H7 (cell line): ENCODE measurements around the gene ECPAS. TPM values are rescaled to one million over a fixed set of nuclear protein-coding genes. Genes with fewer than 3 reads are reported as not detected.
"Not testable (repeated sequence)": the region's sequence is repeated elsewhere in the genome, so short reads cannot be mapped to it uniquely, and the experiment has no call there.

Source experiments
- DNase-seq: peaks from one replicate; pipeline ENCODE4 v3.0.0; 2012
- H3K27me3 ChIP-seq: 2 replicates; pipeline ENCODE4 v1.6.0; 2011; ENCODE audit warnings: mild to moderate bottlenecking, low read length; ENCODE audit not compliant: control insufficient read depth, insufficient read depth
- H3K36me3 ChIP-seq: replicated peaks from 2 replicates; pipeline ENCODE4 v1.5.1; 2011; ENCODE audit warnings: low read length; ENCODE audit not compliant: control insufficient read depth, insufficient read depth
- H3K4me3 ChIP-seq: 2 replicates; pipeline ENCODE4 v1.5.1; 2011; ENCODE audit warnings: low read depth, mild to moderate bottlenecking, control low read depth, low read length, moderate library complexity; ENCODE audit not compliant: insufficient read depth
- total RNA-seq: library from RNA; depleted of rRNA; stranded (reverse); fragments of >200 nt; shearing (Covaris generic); gene quantifications from 2 replicates; pipeline ENCODE4 v1.2.3, GENCODE V29; 2014; rRNA removed

The ECPAS gene, protein sequence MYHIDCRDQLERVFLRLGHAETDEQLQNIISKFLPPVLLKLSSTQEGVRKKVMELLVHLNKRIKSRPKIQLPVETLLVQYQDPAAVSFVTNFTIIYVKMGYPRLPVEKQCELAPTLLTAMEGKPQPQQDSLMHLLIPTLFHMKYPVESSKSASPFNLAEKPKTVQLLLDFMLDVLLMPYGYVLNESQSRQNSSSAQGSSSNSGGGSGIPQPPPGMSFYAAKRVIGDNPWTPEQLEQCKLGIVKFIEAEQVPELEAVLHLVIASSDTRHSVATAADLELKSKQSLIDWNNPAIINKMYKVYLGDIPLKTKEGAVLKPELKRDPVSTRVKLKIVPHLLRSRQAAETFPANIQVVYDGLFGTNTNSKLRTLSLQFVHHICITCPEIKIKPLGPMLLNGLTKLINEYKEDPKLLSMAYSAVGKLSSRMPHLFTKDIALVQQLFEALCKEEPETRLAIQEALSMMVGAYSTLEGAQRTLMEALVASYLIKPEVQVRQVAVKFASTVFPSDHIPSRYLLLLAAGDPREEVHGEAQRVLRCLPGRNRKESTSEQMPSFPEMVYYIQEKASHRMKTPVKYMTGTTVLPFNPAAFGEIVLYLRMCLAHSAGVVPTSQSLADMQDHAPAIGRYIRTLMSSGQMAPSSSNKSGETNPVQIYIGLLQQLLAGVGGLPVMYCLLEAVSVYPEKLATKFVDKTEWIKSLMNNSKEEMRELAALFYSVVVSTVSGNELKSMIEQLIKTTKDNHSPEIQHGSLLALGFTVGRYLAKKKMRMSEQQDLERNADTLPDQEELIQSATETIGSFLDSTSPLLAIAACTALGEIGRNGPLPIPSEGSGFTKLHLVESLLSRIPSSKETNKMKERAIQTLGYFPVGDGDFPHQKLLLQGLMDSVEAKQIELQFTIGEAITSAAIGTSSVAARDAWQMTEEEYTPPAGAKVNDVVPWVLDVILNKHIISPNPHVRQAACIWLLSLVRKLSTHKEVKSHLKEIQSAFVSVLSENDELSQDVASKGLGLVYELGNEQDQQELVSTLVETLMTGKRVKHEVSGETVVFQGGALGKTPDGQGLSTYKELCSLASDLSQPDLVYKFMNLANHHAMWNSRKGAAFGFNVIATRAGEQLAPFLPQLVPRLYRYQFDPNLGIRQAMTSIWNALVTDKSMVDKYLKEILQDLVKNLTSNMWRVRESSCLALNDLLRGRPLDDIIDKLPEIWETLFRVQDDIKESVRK (N-terminal part only)
- total RNA-seq: 92.6 and 111 TPM in 2 replicates

DNA sequence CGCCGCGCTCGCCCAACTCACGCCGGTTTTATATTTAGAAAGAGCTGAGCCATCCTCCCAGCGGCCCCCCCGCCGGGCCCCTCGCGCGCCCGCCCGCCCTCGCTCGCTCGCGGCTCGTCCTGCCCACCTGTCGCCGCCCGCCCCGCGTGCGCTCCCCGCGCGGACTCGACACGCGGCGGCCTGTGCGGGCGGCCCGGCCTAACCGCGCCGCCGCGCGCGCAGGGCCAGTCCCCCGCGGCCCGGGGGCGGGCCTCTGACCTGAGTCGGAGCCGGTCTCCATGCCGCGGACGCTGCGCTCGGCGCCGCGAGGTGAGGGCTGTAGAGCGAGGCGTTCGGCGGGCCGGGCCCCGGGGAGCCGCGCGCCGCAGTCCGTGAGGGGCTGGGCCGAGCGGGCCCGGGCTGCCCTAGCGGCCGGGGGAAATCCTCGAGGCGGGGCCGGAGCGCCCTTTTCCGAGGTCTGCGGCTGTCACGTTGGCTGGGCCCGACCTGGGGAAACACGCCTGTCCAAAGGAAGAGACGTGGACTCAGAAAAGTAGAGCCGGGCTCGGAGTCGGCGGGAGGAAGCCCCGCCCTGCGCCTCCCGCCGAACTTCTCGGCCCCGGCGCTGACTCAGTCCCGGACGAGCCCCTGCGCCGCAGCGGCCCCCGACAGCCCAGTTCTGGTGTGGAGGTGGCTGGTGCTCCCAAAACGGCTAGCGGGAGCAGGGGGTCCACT lies at the start of gene ECPAS:
ECPAS (minus strand) TSS at position 526 of the 714 bp plus-strand sequence. CDS start 11,465 bp downstream, outside the sequence.
- H3K36me3 ChIP-seq: no peaks in the 10 kb centered on the region
- peak within 1 kb of the TSS; percentile 80 for H3K4me3 ChIP-seq
- DNase-seq: peak; percentile 93
- H3K27me3 ChIP-seq: no peaks in the 10 kb centered on the region

- peaks cover 43% of the 10 kb centered on the region for H3K36me3 ChIP-seq
Observed at GRCh38 chr9:111533099-111533790, 49.1 kb upstream of the ECPAS start.

DNA sequence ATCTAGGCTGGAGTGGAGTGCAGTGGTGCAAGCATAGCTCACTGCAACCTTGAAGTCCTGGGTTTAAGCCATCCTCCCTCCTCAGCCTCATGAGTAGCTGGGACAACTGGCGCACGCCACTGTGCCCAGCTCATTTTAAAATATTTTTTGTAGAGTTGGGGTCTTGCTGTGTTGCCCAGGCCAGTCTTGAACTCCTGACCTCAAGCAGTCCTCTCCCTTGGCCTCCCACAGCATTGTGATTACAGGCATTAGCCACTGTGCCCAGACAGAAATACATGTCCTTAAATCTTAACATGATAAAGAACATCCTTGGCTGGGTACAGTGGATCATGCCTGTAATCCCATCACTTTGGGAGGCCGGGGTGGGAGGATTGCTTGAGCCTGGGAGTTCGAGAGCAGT lies 47.5 kb upstream of the ECPAS start:
- H3K4me3 ChIP-seq: no peak overlapping the region
- peaks cover 40% of the 10 kb centered on the region for H3K36me3 ChIP-seq
- DNase-seq: no peak
- H3K27me3 ChIP-seq: no peaks in the 10 kb centered on the region

More at GRCh38 chr9:111533099-111533790, 49.1 kb upstream of the ECPAS start:
- no peak overlapping the region for H3K4me3 ChIP-seq
- DNase-seq: no peak
- H3K27me3 ChIP-seq: no peaks in the 10 kb centered on the region

DNA sequence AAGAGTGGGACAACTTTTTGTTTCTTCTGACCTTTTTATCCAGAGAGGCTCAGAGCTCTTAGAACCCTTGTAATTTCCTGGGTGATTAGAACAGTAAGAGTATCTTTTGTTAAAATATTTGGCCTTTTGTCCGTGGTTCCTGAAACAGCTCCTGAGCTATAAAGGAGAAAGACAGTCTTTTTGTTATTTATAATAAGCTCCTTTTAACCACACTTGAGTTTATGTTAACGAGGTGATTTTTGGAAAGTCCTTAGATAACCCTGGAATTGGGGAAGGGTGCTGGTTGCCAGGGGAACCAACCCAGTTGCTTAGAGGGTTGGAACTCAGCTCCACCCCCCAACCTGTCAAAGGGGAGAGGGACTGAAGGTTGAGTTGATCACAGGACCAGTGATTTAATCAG lies 45.6 kb upstream of the ECPAS start:
- H3K27me3 ChIP-seq: no peaks in the 10 kb centered on the region
- no peak overlapping the region for H3K4me3 ChIP-seq
- peaks cover 31% of the 10 kb centered on the region for H3K36me3 ChIP-seq
- DNase-seq: peak; percentile 59

DNA sequence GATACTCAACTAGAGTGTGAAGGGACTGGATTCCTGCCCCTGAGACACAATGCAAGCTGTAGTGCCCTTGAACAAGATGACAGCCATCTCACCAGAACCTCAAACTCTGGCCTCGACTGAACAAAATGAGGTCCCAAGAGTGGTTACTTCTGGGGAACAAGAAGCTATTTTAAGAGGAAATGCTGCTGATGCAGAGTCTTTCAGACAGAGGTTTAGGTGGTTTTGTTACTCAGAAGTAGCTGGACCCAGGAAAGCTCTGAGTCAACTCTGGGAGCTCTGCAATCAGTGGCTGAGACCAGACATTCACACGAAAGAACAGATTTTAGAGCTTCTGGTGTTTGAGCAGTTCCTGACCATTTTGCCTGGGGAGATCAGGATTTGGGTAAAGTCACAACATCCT lies 43.2 kb upstream of the ECPAS start:
- H3K27me3 ChIP-seq: no peaks in the 10 kb centered on the region
- peaks cover 17% of the 10 kb centered on the region for H3K36me3 ChIP-seq
- DNase-seq: no peak
- H3K4me3 ChIP-seq: no peak overlapping the region

GRCh38 chr9:111525056-111525977 lies 41.1 kb upstream of the ECPAS start, which contains the start of gene ZNF483:
TSS of gene ZNF483 (plus strand) at chr9:111525179. CDS start at chr9:111527396, 2,217 bp downstream.
- Histone ChIP-seq H3K27me3 (no peaks in the 10 kb centered on the region), H3K36me3 (peaks cover 8% of the 10 kb centered on the region), H3K4me3 (peak within 1 kb of the TSS; percentile 86)
- DNase-seq: peak; percentile 91

GRCh38 chr9:111524731-111525055 lies 40.5 kb upstream of the ECPAS start:
- H3K4me3 ChIP-seq: peak overlapping the region; percentile 86
- H3K36me3 ChIP-seq: peaks cover 8% of the 10 kb centered on the region
- DNase-seq: no peak
- H3K27me3 ChIP-seq: no peaks in the 10 kb centered on the region

- no peak for DNase-seq
- Histone ChIP-seq H3K36me3 (no peaks in the 10 kb centered on the region), H3K27me3 (no peaks in the 10 kb centered on the region), H3K4me3 (no peak overlapping the region)
Observed at GRCh38 chr9:111516061-111516465, 31.9 kb upstream of the ECPAS start.

- DNase-seq: no peak
- Histone ChIP-seq H3K36me3 (no peaks in the 10 kb centered on the region), H3K27me3 (no peaks in the 10 kb centered on the region), H3K4me3 (no peak overlapping the region)
Observed at GRCh38 chr9:111514967-111515366, 30.8 kb upstream of the ECPAS start.

- not testable (repeated sequence) for H3K36me3 ChIP-seq, H3K27me3 ChIP-seq, H3K4me3 ChIP-seq, DNase-seq
Observed at GRCh38 chr9:111511581-111511980, 27.4 kb upstream of the ECPAS start.

DNA sequence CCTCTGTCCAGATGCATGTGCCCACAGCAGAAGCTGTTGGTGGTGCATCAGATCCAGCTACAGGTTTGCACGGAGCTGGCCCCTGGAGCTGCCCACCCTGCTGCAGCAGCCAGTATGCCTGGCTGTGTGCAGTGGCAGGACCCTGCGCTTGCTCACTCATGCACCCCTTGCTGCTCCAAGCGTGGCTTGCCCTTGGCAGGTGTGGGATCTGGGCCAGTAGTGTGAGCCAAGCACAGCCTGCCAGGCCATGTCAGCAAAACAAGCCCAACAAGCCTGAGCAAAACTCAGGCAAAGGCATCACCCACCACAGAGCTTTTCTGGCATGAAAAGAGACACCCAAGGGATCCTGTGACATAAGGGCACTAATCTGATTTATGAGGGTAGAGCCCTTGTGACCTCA lies 18.3 kb upstream of the ECPAS start:
- H3K4me3 ChIP-seq: no peak overlapping the region
- no peak for DNase-seq
- no peaks in the 10 kb centered on the region for H3K27me3 ChIP-seq
- H3K36me3 ChIP-seq: no peaks in the 10 kb centered on the region

- no peaks in the 10 kb centered on the region for H3K36me3 ChIP-seq
- H3K4me3 ChIP-seq: no peak overlapping the region
- H3K27me3 ChIP-seq: no peaks in the 10 kb centered on the region
- peak; percentile 28 for DNase-seq
Observed at GRCh38 chr9:111501648-111502047, 17.5 kb upstream of the ECPAS start.
